ENCODE data around the gene AP1M1.

- TF ChIP-seq POLR2A (IDR thresholded peaks at IDR 0.05): no peak
- TF ChIP-seq, protein P1, sequence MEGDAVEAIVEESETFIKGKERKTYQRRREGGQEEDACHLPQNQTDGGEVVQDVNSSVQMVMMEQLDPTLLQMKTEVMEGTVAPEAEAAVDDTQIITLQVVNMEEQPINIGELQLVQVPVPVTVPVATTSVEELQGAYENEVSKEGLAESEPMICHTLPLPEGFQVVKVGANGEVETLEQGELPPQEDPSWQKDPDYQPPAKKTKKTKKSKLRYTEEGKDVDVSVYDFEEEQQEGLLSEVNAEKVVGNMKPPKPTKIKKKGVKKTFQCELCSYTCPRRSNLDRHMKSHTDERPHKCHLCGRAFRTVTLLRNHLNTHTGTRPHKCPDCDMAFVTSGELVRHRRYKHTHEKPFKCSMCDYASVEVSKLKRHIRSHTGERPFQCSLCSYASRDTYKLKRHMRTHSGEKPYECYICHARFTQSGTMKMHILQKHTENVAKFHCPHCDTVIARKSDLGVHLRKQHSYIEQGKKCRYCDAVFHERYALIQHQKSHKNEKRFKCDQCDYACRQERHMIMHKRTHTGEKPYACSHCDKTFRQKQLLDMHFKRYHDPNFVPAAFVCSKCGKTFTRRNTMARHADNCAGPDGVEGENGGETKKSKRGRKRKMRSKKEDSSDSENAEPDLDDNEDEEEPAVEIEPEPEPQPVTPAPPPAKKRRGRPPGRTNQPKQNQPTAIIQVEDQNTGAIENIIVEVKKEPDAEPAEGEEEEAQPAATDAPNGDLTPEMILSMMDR (IDR thresholded peaks at IDR 0.05): no peak
- no peak for TF ChIP-seq EP300 (IDR thresholded peaks at IDR 0.05)
These were observed 76.7 kb downstream of the AP1M1 start for GRCh38 chr19:16274447-16274846.
